Measurements from ENCODE around the gene DACH2. TPM values are rescaled to one million over a fixed set of nuclear protein-coding genes. Genes with fewer than 3 reads are reported as not detected.

DACH2 gene
- total and polyA plus RNA-seq, 9 of the 15 experiments (the other 6 are each of a cell fraction or from before 2014, with no cell fraction given), result not detected

- Histone ChIP-seq H3K36me3 (ENCODE audit: control insufficient read depth, insufficient read depth, low read length) (no peaks in the 10 kb centered on the region), H3K4me3 (no peak overlapping the region), H3K4me2 (ENCODE audit: insufficient read depth, low read length) (no peak overlapping the region), H3K9me1 (ENCODE audit: control insufficient read depth, insufficient read depth, low read length) (no peaks in the 10 kb centered on the region), H3K9me3 (replicated peaks; ENCODE audit: control insufficient read depth, insufficient read depth, low read depth, low read length) (no peaks in the 10 kb centered on the region), H3K27me3 (ENCODE audit: control insufficient read depth in 2 of 2, insufficient read depth in 2 of 2, low read length in 2 of 2) (no peaks in the 10 kb centered on the region), H3K27ac (ENCODE audit: extremely low read depth, low read depth, low read length) (no peak overlapping the region), H3K4me1 (replicated peaks in 1 of 2; ENCODE audit: control insufficient read depth in 2 of 2, insufficient read depth in 2 of 2, low read length in 2 of 2) (no peaks in the 10 kb centered on the region), H4K20me1 (replicated peaks; ENCODE audit: control insufficient read depth, insufficient read depth, low read length) (no peaks in the 10 kb centered on the region), H3K9ac (ENCODE audit: insufficient read depth in 1 of 2, low read depth in 2 of 2, low read length in 2 of 2) (no peak overlapping the region), H2AFZ (ENCODE audit: low read depth, low read length) (no peak overlapping the region), H3K79me2 (ENCODE audit: control insufficient read depth, insufficient read depth, low read length) (no peaks in the 10 kb centered on the region)
- FAIRE-seq, result no peak
- 0% methylated on average over 2 of the region's 2 CpGs for WGBS (ENCODE audit: insufficient coverage, low coverage, missing lambda C conversion rate)
- no TSS peak for BruUV-seq (replicated peaks)
- no peak for DNase-seq (ENCODE audit: extremely low read depth in 1 of 4, low spot score in 3 of 4)
- no peak for ATAC-seq
- POLR2A ChIA-PET, result no interaction called here
- intact Hi-C loops (cut with micrococcal nuclease), result no loop called here
- CTCF ChIA-PET (ENCODE audit: low intra/inter-chr PET ratio), result no interaction called here
- TF ChIP-seq BCL6 (CRISPR knock-in tag; IDR thresholded peaks at IDR 0.05) (no peak), ZBTB43 (CRISPR knock-in tag; IDR thresholded peaks at IDR 0.05) (no peak), ZNF384 (IDR thresholded peaks at IDR 0.05; ENCODE audit: low read depth, low read length) (no peak), JUND (IDR thresholded peaks at IDR 0.05; ENCODE audit: borderline replicate concordance, low read depth, low read length) (no peak), JUND (tag; IDR thresholded peaks at IDR 0.05; ENCODE audit: borderline replicate concordance, low read depth, low read length) (no peak), ZNF655 (CRISPR knock-in tag; IDR thresholded peaks at IDR 0.05) (no peak), TCF7 (IDR thresholded peaks at IDR 0.05; ENCODE audit: borderline replicate concordance) (no peak), MCM7 (IDR thresholded peaks at IDR 0.05) (no peak), GABPB1 (CRISPR knock-in tag; IDR thresholded peaks at IDR 0.05) (no peak), RAD51 (IDR thresholded peaks at IDR 0.05; ENCODE audit: borderline replicate concordance, low read depth) (no peak), ZNF184 (CRISPR knock-in tag; IDR thresholded peaks at IDR 0.05) (no peak), FUS (optimal IDR thresholded peaks at IDR 0.05; ENCODE audit: low read depth, low read length) (no peak), MCM5 (IDR thresholded peaks at IDR 0.05; ENCODE audit: low read depth) (no peak), FOXK1 (CRISPR knock-in tag; IDR thresholded peaks at IDR 0.05; ENCODE audit: borderline replicate concordance) (no peak)
- in situ Hi-C loops (cut with MboI), result no loop called here
Observed at GRCh38 chrX:86604607-86605006, 456.4 kb downstream of the DACH2 start.

Data from K562 (cell line).